Neural crest cell (in vitro differentiated cells): ENCODE measurements around the gene SEMA7A. TPM values are rescaled to one million over a fixed set of nuclear protein-coding genes. Genes with fewer than 3 reads are reported as not detected.

Source experiments
- DNase-seq: peaks from one replicate; pipeline ENCODE4 v3.0.0; 2021; ENCODE audit warnings: low read depth, mixed read lengths, low spot score
- H3K27ac Mint-ChIP-seq: one replicate; pipeline ENCODE4 v1.8.0; 2021; ENCODE audit warnings: mild to moderate bottlenecking, mixed read lengths; ENCODE audit not compliant: unreplicated experiment
- H3K27me3 Mint-ChIP-seq: 2 replicates; pipeline ENCODE4 v1.8.0; 2021; ENCODE audit warnings: low read depth, mild to moderate bottlenecking, mixed read lengths
- H3K36me3 Mint-ChIP-seq: 2 replicates; pipeline ENCODE4 v1.8.0; 2021; ENCODE audit warnings: low read depth, mild to moderate bottlenecking, mixed read lengths
- H3K4me1 Mint-ChIP-seq: 2 replicates; pipeline ENCODE4 v1.8.0; 2021; ENCODE audit warnings: mixed read lengths
- H3K4me3 Mint-ChIP-seq: one replicate; pipeline ENCODE4 v1.8.0; 2021; ENCODE audit warnings: mild to moderate bottlenecking, mixed read lengths
- H3K9me3 Mint-ChIP-seq: 2 replicates; pipeline ENCODE4 v1.8.0; 2021; ENCODE audit warnings: mixed read lengths
- total RNA-seq: library from RNA; stranded (reverse); gene quantifications from 2 replicates; pipeline ENCODE4 v1.2.1, GENCODE V29; 2021
- TF ChIP-seq, protein P1 (sequence below): fragments of 200-600 bp; sonication (generic); conservative IDR thresholded peaks from 2 replicates; pipeline ENCODE4 v1.5.0; 2021; ENCODE audit warnings: antibody characterized with exemption, mild to moderate bottlenecking

The SEMA7A gene
- total RNA-seq, 1 donor from 2014 or later, result 14.4 TPM

DNA sequence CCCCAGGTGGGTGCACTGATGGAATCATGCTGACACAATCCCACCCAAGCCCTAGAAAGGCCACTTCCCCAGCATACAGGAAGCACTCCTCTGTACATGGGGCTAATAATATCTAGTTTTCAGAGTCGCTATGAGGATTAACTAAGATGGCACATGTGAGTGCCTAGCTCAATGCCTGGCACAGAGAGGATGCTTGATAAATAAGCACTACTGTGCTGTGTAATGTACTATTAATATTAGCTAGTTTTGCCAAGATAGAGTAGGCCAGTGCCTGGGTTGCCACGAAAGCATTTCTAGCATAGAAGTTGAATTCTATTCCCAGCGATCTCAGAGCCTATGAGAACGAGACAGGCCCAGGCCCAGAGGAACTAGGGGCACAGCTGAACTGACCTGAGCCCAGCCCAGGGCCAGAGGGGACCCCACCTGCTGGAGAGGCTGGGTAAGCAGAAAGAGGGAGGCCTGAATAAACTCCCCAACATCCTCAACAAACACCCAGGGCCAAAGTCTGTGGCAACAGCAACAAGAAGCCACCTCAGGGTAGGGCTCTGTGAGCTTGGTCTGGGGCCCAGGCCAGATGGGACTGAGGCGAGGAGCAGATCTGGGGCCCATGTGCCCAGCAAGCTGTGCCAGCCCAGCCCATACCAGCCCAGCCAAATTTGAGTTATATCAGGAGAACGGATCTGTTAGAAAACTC lies 7.6 kb upstream of the SEMA7A start:
- no peaks in the 10 kb centered on the region for H3K36me3 Mint-ChIP-seq
- no peak overlapping the region for H3K4me3 Mint-ChIP-seq
- peak overlapping the region; percentile 53 for H3K27ac Mint-ChIP-seq
- peaks cover 19% of the 10 kb centered on the region for H3K4me1 Mint-ChIP-seq
- DNase-seq, result no peak
- TF ChIP-seq, protein P1, sequence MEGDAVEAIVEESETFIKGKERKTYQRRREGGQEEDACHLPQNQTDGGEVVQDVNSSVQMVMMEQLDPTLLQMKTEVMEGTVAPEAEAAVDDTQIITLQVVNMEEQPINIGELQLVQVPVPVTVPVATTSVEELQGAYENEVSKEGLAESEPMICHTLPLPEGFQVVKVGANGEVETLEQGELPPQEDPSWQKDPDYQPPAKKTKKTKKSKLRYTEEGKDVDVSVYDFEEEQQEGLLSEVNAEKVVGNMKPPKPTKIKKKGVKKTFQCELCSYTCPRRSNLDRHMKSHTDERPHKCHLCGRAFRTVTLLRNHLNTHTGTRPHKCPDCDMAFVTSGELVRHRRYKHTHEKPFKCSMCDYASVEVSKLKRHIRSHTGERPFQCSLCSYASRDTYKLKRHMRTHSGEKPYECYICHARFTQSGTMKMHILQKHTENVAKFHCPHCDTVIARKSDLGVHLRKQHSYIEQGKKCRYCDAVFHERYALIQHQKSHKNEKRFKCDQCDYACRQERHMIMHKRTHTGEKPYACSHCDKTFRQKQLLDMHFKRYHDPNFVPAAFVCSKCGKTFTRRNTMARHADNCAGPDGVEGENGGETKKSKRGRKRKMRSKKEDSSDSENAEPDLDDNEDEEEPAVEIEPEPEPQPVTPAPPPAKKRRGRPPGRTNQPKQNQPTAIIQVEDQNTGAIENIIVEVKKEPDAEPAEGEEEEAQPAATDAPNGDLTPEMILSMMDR, result no peak
- no peaks in the 10 kb centered on the region for H3K9me3 Mint-ChIP-seq
- no peaks in the 10 kb centered on the region for H3K27me3 Mint-ChIP-seq

DNA sequence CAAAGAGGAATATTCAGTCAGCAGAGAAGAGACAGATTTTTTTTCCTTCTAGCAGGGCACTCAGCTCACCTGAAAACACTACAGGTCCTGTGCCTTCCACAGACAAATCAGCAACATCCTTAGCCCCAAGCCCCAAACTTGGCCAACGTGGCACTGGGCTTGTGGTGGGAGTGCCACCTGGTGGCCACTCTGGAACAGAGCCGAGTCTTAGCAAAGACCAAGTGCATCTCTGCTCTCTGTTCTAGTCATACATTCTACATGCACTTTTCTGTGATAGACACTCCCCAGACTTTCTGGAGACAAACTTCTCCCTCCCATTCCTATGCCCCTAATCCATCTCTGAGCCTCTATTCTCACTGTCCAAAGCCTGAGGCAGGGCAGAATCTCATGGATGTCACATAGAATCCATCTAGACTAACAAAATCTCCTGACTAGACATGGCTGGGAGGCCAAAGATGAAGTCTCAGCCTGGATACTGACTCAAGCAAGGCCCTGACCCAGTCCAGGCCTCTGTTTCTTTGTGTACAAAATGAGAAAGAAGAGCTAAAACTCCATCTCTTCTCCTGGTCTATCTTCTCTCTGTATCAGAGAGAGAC lies 5.1 kb upstream of the SEMA7A start:
- TF ChIP-seq, protein P1, result peak; percentile 97
- Mint-ChIP-seq H3K9me3 (no peaks in the 10 kb centered on the region), H3K4me3 (peak overlapping the region; percentile 52), H3K36me3 (no peaks in the 10 kb centered on the region), H3K27ac (no peak overlapping the region), H3K27me3 (no peaks in the 10 kb centered on the region), H3K4me1 (peaks cover 33% of the 10 kb centered on the region)
- peak; percentile 66 for DNase-seq

DNA sequence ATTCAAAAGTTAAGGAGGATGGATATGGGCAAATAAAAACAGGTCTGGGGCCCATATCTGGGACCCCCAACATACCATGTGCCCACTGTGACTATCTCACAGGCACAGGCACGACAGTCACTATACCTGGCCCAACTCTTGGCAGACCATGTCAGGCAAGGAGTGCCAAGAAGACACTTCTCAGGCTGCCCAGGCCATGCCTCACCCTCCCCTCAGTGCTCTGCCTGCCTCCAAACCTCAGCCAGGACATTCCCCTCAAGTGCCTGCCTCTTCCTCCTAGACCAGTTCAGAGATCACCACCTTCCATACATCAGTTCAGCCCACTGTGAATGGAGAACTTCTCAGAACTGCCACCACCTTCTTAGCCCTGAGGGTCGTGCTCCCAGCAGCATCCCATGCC lies 4.4 kb upstream of the SEMA7A start:
- no peak overlapping the region for H3K27ac Mint-ChIP-seq
- peaks cover 32% of the 10 kb centered on the region for H3K4me1 Mint-ChIP-seq
- DNase-seq, result no peak
- TF ChIP-seq, protein P1, result no peak
- H3K9me3 Mint-ChIP-seq, result no peaks in the 10 kb centered on the region
- H3K4me3 Mint-ChIP-seq, result peak overlapping the region; percentile 52
- no peaks in the 10 kb centered on the region for H3K36me3 Mint-ChIP-seq
- H3K27me3 Mint-ChIP-seq, result no peaks in the 10 kb centered on the region

DNA sequence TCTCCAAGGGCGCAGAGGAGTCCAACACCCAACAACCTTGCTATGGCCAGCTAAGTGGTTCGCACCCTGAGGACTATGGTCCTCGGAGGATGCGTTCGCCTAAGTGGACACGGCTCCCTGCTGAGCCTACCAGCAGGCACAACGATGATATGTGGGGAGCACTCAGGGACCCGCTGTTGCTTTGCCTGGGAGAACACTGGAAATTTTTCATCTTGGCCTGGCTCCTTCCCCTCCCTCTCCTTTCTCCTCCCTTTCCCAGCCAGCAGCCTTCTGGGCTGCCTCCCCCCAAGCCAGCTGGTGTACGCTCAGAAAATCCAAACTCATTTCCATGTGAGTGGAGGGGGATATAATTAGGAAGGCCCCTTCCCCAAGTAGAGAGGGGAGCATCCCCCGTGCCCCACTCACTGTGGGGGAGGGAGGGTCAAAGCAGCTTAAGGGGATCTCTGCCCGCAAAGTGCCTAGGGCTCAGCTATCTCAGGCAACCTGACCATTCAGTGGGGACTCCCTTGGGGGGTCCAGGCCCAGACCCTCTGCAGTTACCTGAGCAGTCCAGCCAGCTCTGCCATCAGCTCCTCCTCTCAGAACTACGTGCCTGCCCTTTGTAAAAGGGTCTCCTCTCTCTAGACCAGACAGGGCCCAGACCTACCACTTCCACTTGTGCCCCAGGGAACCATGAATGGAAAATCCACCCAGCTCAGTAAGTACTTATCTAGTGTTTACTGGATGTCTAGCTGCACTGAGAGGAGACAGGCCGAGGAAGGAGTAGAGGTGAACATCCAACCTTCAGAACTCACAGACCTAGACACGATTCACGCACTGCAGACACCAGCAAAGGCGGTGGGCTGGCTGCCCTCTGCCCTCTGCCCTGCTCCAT lies 742 bp upstream of the SEMA7A start:
- Mint-ChIP-seq H3K36me3 (no peaks in the 10 kb centered on the region), H3K4me1 (peaks cover 38% of the 10 kb centered on the region), H3K27ac (peak overlapping the region; percentile 84), H3K9me3 (no peaks in the 10 kb centered on the region), H3K27me3 (peaks cover 14% of the 10 kb centered on the region), H3K4me3 (peak overlapping the region; percentile 90)
- DNase-seq, result no peak
- TF ChIP-seq, protein P1, result no peak

DNA sequence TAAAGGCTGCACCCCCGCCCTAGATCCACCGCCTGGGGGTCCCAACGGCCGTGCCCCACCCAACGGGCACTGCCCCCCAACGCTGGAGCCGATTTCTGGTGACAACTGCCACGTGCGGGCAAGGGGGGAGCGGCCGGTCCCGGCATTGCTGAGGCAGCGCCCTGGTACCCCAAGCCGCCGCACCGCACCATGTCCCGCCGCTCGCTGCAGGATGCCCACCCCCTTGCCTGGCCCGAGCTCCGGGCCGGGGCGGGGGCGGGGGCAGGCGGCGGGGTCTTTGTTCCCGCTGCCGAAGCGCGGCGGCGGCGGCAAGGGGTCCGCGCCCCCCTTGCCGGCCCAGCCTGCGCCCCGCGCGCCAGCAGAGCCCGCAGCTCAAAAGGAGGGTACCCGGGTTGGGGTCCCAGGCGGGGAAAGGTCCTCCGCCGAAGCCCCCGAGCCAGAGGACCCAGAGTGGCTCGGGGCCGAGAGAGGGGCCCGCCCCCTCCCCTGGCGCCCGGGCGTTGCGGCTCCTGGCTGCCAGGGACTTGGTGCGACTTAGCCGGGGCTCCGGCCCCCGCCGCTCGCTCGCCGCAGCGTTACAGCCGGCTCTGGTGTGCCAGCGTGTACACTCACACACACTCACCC lies 678 bp downstream of the SEMA7A start:
- TF ChIP-seq, protein P1, result no peak
- H3K27ac Mint-ChIP-seq, result no peak overlapping the region
- peak overlapping the region; percentile 88 for H3K4me3 Mint-ChIP-seq
- no peak for DNase-seq
- H3K27me3 Mint-ChIP-seq, result peaks cover 14% of the 10 kb centered on the region
- no peaks in the 10 kb centered on the region for H3K9me3 Mint-ChIP-seq
- no peaks in the 10 kb centered on the region for H3K36me3 Mint-ChIP-seq
- H3K4me1 Mint-ChIP-seq, result peaks cover 33% of the 10 kb centered on the region
